HEK293T (cell line): ENCODE data around the gene UGT3A1.
"Not testable (repeated sequence)": the region's sequence is repeated elsewhere in the genome, so short reads cannot be mapped to it uniquely, and the experiment has no call there.

Experiments
- CTCF ChIA-PET: fragments of 350-600 bp; formaldehyde crosslinking; extraction: SDS; loops from one replicate; lab custom pipeline; 2021; ENCODE audit warnings: antibody characterized with exemption, inconsistent platforms; lab: Yijun Ruan, JAX
- POLR2A ChIA-PET: fragments of 350-600 bp; formaldehyde crosslinking; extraction: SDS; loops from one replicate; lab custom pipeline; 2020; ENCODE audit warnings: antibody characterized with exemption, inconsistent platforms; lab: Yijun Ruan, JAX
- DNase-seq: peaks from one replicate; pipeline ENCODE4 v3.0.0; 2012; ENCODE audit warnings: mixed read lengths; ENCODE audit errors: extremely low spot score
- ARNT ChIP-seq: fragments of 450-650 bp; IDR thresholded peaks from 2 replicates; pipeline ENCODE4 v1.6.1; 2017; ENCODE audit warnings: mild to moderate bottlenecking
- BHLHE40 ChIP-seq: fragments of 450-650 bp; IDR thresholded peaks from 2 replicates; pipeline ENCODE4 v1.6.1; 2016; ENCODE audit warnings: mild to moderate bottlenecking, moderate library complexity, borderline replicate concordance
- CTBP1 ChIP-seq: fragments of 450-650 bp; IDR thresholded peaks from 2 replicates; pipeline ENCODE4 v1.6.1; 2016; ENCODE audit warnings: borderline replicate concordance
- ELF4 ChIP-seq: fragments of 450-650 bp; IDR thresholded peaks from 2 replicates; pipeline ENCODE4 v1.6.1; 2017; ENCODE audit warnings: antibody characterized with exemption
- FOXA1 ChIP-seq: fragments of 450-650 bp; IDR thresholded peaks from 2 replicates; pipeline ENCODE4 v1.6.1; 2016; ENCODE audit warnings: mild to moderate bottlenecking
- FOXK2 ChIP-seq: fragments of 450-650 bp; IDR thresholded peaks from 2 replicates; pipeline ENCODE4 v1.6.1; 2016; ENCODE audit warnings: mild to moderate bottlenecking
- FOXM1 ChIP-seq: fragments of 450-650 bp; IDR thresholded peaks from 2 replicates; pipeline ENCODE4 v1.6.1; 2017; ENCODE audit warnings: mild to moderate bottlenecking, borderline replicate concordance
- HDGF ChIP-seq: fragments of 450-650 bp; IDR thresholded peaks from 2 replicates; pipeline ENCODE4 v1.6.1; 2017; ENCODE audit warnings: antibody characterized with exemption, borderline replicate concordance
- L3MBTL2 ChIP-seq: fragments of 450-650 bp; conservative IDR thresholded peaks from 2 replicates; pipeline ENCODE4 v1.6.1; 2016; ENCODE audit warnings: mild to moderate bottlenecking
- LEF1 ChIP-seq: fragments of 450-650 bp; IDR thresholded peaks from 2 replicates; pipeline ENCODE4 v1.6.1; 2017; ENCODE audit warnings: mild to moderate bottlenecking, borderline replicate concordance
- NFRKB ChIP-seq: fragments of 450-650 bp; IDR thresholded peaks from 2 replicates; pipeline ENCODE4 v1.6.1; 2016; ENCODE audit warnings: mild to moderate bottlenecking, moderate library complexity
- SP1 ChIP-seq: fragments of 450-650 bp; IDR thresholded peaks from 2 replicates; pipeline ENCODE4 v1.6.1; 2017
- SUZ12 ChIP-seq: fragments of 450-650 bp; IDR thresholded peaks from 2 replicates; pipeline ENCODE4 v1.6.1; 2016; ENCODE audit warnings: mild to moderate bottlenecking
- TARDBP ChIP-seq: fragments of 450-650 bp; IDR thresholded peaks from 2 replicates; pipeline ENCODE4 v1.6.1; 2016
- ZNF384 ChIP-seq: fragments of 450-650 bp; IDR thresholded peaks from 2 replicates; pipeline ENCODE4 v1.6.1; 2016
- TF ChIP-seq, protein P1 (sequence below): fragments of 450-650 bp; IDR thresholded peaks from 2 replicates; pipeline ENCODE4 v1.6.1; 2016

Gene UGT3A1, protein sequence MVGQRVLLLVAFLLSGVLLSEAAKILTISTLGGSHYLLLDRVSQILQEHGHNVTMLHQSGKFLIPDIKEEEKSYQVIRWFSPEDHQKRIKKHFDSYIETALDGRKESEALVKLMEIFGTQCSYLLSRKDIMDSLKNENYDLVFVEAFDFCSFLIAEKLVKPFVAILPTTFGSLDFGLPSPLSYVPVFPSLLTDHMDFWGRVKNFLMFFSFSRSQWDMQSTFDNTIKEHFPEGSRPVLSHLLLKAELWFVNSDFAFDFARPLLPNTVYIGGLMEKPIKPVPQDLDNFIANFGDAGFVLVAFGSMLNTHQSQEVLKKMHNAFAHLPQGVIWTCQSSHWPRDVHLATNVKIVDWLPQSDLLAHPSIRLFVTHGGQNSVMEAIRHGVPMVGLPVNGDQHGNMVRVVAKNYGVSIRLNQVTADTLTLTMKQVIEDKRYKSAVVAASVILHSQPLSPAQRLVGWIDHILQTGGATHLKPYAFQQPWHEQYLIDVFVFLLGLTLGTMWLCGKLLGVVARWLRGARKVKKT

DNA sequence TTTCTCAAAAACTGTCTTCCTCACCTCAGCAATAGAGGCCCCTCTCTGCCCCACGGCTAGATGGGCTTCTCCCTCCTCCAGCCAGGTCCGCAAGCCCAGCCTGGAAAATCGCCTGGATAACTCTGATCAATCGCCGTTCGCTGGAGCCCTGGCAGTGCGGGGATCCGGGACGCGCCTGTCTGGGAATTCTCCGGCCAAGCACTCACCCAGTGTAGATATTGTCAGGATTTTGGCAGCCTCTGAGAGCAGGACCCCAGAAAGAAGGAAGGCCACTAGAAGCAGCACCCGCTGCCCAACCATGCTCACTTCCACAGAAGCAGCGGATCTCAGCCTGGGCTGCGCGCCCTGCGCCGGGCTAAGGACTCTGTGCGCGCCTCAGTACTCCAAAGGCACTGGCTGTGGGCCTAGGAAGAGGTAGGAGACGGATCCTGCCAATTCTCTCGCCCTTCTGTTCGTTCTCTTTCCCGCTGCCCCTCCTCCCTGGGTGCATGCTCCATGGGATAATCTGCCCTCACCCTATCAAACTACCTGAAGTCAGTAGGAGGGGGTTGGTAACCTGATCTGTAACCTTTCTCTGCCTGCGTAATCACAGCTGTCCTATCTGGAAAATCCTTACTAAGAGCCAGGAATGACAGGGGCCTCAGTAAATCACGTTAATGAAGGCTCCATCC, at the start of gene UGT3A1:
Gene UGT3A1 (minus strand): TSS at position 450 of the 671 bp plus-strand sequence. CDS start 150 bp downstream, at position 300.
- TF ChIP-seq, protein P1, sequence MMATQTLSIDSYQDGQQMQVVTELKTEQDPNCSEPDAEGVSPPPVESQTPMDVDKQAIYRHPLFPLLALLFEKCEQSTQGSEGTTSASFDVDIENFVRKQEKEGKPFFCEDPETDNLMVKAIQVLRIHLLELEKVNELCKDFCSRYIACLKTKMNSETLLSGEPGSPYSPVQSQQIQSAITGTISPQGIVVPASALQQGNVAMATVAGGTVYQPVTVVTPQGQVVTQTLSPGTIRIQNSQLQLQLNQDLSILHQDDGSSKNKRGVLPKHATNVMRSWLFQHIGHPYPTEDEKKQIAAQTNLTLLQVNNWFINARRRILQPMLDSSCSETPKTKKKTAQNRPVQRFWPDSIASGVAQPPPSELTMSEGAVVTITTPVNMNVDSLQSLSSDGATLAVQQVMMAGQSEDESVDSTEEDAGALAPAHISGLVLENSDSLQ = 0 out of 2 replicates have a peak, but pooled peaks have one; percentile 5
- no peak for TF ChIP-seq L3MBTL2
- no peak for DNase-seq
- ChIA-PET CTCF (no interaction called here), POLR2A (no interaction called here)

DNA sequence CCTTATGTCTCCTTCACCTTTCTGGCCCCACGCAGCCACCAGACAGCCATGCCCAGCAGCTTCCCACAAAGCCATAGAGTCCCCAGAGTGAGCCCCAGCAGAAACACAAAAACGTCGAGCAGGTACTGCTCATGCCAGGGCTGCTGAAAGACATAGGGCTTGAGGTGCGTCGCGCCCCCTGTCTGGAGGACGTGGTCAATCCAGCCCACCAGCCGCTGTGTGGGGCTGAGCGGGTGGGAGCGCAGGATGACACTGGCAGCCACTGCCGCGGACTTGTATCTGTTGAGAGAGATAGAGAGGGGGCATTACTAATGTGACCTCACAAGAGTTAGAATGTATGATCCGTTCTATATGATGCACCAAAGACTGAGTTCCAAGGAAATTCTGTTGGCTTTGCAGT, 44.5 kb upstream of the UGT3A1 start:
- DNase-seq = no peak
- POLR2A ChIA-PET = no interaction called here
- TF ChIP-seq SUZ12 (no peak), HDGF (no peak), FOXM1 (no peak), CTBP1 (no peak), FOXA1 (no peak)
- CTCF ChIA-PET = no interaction called here

DNA sequence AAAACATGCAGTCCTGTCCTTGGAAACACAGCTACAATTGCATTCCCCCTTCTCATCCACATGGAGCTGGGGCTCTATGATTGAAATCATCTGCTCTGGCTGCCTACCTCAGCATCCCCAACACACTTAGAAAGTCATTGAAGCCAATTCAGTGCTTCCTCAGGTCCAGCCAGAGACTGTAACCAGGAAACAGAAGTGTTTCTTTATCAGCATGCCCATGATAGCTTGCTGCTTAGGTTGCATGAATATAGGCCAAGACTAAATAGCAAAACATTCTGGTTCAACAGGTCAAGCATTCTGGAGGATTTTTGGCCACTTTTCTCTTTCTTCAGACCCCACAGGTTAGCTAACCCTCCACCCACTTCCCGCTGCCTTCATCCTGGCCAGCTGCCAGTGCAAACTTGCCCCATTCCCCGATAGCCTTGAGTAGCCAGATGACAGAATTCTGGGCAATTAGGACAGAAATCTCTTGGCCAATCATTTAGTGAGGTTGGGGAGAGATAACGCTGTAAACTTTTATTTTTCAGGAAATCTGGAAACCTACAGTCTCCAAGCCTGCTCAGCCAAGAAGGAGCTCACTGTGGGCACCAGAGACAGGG, 43.4 kb upstream of the UGT3A1 start:
- CTCF ChIA-PET, POLR2A ChIA-PET, DNase-seq: not testable (repeated sequence)

DNA sequence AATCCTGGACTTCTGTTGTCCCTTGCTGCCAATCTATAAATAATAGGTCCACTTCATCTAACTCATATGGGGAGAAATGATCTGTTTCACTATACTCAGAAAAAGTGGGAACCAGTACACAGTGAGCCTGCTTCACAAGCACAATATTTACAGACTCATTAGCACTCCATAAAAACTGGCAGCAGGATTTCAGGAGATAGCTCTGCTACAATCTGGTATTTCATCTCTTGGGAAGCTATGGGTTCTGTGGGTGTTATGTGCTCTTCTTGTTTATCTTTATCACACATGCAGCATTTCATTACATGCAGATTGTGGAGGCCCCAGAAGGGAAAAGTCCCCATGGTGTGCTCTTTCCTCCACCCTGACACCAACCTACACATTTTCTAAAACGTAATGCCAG, 42.3 kb upstream of the UGT3A1 start:
- TF ChIP-seq ELF4 = no peak
- TF ChIP-seq SUZ12 = no peak
- no peak for TF ChIP-seq CTBP1
- TF ChIP-seq L3MBTL2 = no peak
- TF ChIP-seq ARNT = no peak
- TF ChIP-seq FOXM1 = no peak
- no peak for DNase-seq
- CTCF ChIA-PET = no interaction called here
- POLR2A ChIA-PET = no interaction called here

DNA sequence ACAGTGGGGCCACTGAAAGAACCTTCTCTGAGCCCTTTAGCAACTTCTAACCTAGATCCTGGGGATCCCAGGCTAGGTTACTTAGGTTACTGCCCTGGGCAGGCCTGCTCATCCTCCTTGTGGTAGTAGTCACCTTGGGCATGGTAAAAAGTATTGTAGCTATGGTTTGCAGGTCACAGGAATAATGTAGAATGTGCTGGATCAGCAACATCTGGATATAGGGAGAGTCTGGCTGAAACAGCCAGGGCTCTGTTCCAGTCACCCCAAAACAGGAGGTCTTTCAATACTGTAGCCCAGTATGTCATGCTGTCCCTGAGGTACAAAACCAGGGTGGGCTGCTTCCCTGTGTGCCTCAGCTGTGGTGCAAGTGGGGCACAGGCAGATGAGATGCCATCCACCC, 41.9 kb upstream of the UGT3A1 start:
- TF ChIP-seq TARDBP (no peak), FOXK2 (no peak), LEF1 (no peak), HDGF (no peak), ARNT (no peak), SUZ12 (no peak), ZNF384 (no peak), L3MBTL2 (no peak), ELF4 (no peak), CTBP1 (no peak)
- ChIA-PET POLR2A (no interaction called here), CTCF (no interaction called here)
- no peak for DNase-seq

DNA sequence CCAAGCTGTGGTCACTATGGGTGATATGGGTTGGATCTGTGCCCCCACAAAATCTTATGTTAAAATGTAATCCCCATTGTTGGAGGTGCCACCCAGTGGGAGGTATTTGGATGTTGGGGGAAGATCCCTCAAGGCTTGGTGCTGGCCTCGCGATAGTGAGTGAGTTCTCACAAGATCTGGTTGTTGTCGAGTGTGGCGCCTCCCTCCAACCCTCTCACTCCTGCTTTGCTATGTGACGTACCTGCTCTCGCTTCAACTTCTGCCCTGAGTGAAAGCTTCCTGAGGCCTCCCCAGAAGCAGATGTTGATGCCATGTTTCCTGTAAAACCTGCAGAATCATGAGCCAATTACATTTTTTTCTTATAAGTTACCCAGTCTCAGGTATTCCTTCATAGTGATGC, 40.0 kb upstream of the UGT3A1 start:
- TF ChIP-seq FOXM1 (no peak), ZNF384 (no peak), L3MBTL2 (no peak), SUZ12 (no peak), ELF4 (no peak), HDGF (no peak), CTBP1 (no peak), LEF1 (no peak), BHLHE40 (no peak), SP1 (no peak), ARNT (no peak), FOXK2 (no peak), TARDBP (no peak), NFRKB (no peak)
- DNase-seq = no peak
- CTCF ChIA-PET = no interaction called here
- POLR2A ChIA-PET = no interaction called here

DNA sequence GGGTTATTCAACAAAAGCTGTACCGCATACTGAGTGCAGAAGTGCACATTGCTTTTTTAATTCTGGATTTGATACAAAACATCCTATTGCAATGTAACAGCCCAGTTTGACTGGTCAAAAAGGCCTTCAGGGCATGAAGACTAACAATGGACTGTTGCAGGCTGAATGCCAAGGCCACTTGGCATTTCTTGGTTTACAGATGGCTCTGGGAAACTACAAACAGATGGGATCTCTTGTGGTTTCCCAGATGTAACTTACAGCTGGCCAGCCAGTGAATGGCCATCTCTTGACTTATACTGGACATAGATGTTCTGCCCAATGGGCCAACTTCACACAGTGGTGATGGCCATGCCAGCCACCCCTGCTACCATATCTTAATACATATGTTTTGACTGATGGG, 38.7 kb upstream of the UGT3A1 start:
- TF ChIP-seq FOXK2 (no peak), TARDBP (no peak), FOXA1 (no peak), HDGF (no peak), CTBP1 (no peak), ZNF384 (no peak), NFRKB (no peak), ARNT (no peak), LEF1 (no peak), SP1 (no peak), ELF4 (no peak), L3MBTL2 (no peak), SUZ12 (no peak), FOXM1 (no peak)
- TF ChIP-seq, protein P1 = no peak
- POLR2A ChIA-PET = no interaction called here
- CTCF ChIA-PET = no interaction called here
- no peak for DNase-seq
